ENCODE data around the gene MROH2B. TPM values are rescaled to one million over a fixed set of nuclear protein-coding genes. Genes with fewer than 3 reads are reported as not detected.

The MROH2B gene
- not detected for total RNA-seq
- polyA plus RNA-seq (2013, experiment 1 of 2) = not detected
- polyA plus RNA-seq (2013, experiment 2 of 2) = not detected
- total RNA-seq = 0 to 0.08 (median 0) reads per million in 172 experiments

DNA sequence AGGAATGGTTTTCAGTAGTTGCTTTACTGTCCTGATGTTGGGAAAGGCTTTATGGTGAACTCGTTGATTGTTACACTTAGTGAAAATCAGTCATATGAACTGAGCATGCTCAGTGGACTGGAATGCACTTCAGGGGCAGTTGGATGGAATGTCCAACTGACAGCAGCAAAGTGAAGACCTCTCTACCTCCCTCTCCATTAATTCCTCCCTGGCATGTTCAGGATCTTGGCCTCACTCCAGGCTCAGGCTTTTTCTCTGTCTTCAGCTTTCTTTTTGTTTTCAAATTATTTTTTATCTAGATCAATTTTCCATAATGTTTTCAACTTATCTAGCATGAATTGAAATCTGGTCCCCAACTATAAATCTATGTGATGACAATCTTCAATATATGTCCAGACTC lies at the start of gene MROH2B:
MROH2B (minus strand) TSS at position 101 of the 400 bp plus-strand sequence. CDS start 490 bp downstream, outside the sequence.
- ATAC-seq (ENCODE audit: poor library complexity) (no peak), DNase-seq (no peak)
- Histone ChIP-seq H3K4me3 (ENCODE audit: low read length) (no peak within 1 kb of the TSS), H3K27ac (ENCODE audit: low read depth in 1 of 2, low read length in 2 of 2) (no peak within 1 kb of the TSS), H3K4me1 (ENCODE audit: insufficient read depth, low read length) (no peaks in the 10 kb centered on the region), H3K9me3 (ENCODE audit: control insufficient read depth in 1 of 2, insufficient read depth in 1 of 2, low read length in 2 of 2) (no peaks in the 10 kb centered on the region), H3K27me3 (ENCODE audit: control insufficient read depth in 1 of 2, insufficient read depth in 2 of 2, low read length in 2 of 2) (no peaks in the 10 kb centered on the region), H3K36me3 (ENCODE audit: insufficient read depth, low read length) (no peaks in the 10 kb centered on the region)
- TF ChIP-seq, protein P1, sequence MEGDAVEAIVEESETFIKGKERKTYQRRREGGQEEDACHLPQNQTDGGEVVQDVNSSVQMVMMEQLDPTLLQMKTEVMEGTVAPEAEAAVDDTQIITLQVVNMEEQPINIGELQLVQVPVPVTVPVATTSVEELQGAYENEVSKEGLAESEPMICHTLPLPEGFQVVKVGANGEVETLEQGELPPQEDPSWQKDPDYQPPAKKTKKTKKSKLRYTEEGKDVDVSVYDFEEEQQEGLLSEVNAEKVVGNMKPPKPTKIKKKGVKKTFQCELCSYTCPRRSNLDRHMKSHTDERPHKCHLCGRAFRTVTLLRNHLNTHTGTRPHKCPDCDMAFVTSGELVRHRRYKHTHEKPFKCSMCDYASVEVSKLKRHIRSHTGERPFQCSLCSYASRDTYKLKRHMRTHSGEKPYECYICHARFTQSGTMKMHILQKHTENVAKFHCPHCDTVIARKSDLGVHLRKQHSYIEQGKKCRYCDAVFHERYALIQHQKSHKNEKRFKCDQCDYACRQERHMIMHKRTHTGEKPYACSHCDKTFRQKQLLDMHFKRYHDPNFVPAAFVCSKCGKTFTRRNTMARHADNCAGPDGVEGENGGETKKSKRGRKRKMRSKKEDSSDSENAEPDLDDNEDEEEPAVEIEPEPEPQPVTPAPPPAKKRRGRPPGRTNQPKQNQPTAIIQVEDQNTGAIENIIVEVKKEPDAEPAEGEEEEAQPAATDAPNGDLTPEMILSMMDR (IDR thresholded peaks at IDR 0.05) = no peak
- Mint-ChIP-seq H3K9me3 (peaks cover 5% of the 10 kb centered on the region), H3K36me3 (ENCODE audit: low read depth) (no peaks in the 10 kb centered on the region), H3K27me3 (no peaks in the 10 kb centered on the region), H3K27ac (no peak within 1 kb of the TSS), H3K4me1 (ENCODE audit: low read depth) (no peaks in the 10 kb centered on the region), H3K4me3 (no peak within 1 kb of the TSS)
- ChIA-PET CTCF (no interaction called here), POLR2A (no interaction called here)
- intact Hi-C loops (cut with DNase I, micrococcal nuclease) = no loop called here

DNA sequence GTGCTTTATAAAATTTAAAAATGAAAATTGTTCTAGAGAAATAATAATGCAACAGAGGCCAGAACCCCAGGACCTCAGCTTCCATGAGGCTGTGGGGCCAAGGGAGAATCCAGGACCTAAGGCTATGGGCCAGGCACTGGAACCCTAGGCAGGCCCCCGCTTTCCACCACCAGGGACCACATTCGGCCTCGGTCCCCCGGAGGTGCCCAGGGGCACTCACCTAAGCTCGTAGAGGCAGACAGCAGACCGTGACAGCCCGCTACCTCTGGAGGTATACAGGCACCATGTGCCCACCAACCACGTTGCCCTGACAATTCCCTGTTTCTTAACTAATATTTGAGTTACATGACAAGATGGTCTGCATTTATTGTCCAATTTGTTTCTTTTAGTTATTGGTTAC lies 49.5 kb upstream of the MROH2B start:
- no peak overlapping the region for H3K27ac ChIP-seq (ENCODE audit: low read depth in 1 of 2, low read length in 2 of 2)
- H3K27me3 ChIP-seq (ENCODE audit: control insufficient read depth in 1 of 2, insufficient read depth in 2 of 2, low read length in 2 of 2) = no peaks in the 10 kb centered on the region
- H3K4me3 Mint-ChIP-seq = no peak overlapping the region
- POLR2A ChIA-PET = no interaction called here
- no peaks in the 10 kb centered on the region for H3K36me3 Mint-ChIP-seq (ENCODE audit: low read depth)
- no peak overlapping the region for H3K27ac Mint-ChIP-seq
- no peak for DNase-seq
- H3K36me3 ChIP-seq (ENCODE audit: insufficient read depth, low read length) = no peaks in the 10 kb centered on the region
- CTCF ChIA-PET = no interaction called here
- H3K9me3 Mint-ChIP-seq = no peaks in the 10 kb centered on the region
- H3K9me3 ChIP-seq (ENCODE audit: control insufficient read depth in 1 of 2, insufficient read depth in 1 of 2, low read length in 2 of 2) = peaks cover 0 to 6% of the 10 kb centered on the region in 2 experiments
- no peak overlapping the region for H3K4me3 ChIP-seq (ENCODE audit: low read length)
- intact Hi-C loops (cut with DNase I, micrococcal nuclease) = no loop called here
- TF ChIP-seq, protein P1 (IDR thresholded peaks at IDR 0.05) = no peak
- ATAC-seq (ENCODE audit: poor library complexity) = no peak
- H3K4me1 ChIP-seq (ENCODE audit: insufficient read depth, low read length) = no peaks in the 10 kb centered on the region
- no peaks in the 10 kb centered on the region for H3K4me1 Mint-ChIP-seq (ENCODE audit: low read depth)
- no peaks in the 10 kb centered on the region for H3K27me3 Mint-ChIP-seq

DNA sequence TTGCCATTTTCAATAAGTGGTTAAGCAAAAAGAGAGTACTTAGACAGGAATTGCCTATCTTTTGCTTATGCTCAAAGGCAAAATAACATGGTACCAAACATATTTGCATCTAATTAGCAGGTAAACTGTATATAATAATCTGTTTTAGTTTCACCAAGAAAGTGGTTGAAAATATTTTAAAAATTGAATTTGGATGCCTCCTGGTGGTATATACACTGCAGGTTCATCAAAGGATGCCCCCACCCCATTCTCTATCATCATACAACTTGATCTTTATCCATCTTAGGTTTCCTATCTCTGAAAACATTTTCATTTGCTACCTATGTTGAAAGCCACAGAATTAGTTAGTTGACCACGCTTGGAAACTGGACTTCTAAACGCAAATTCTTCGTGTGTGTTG lies 47.0 kb upstream of the MROH2B start:
- Histone ChIP-seq H3K9me3 (ENCODE audit: control insufficient read depth in 1 of 2, insufficient read depth in 1 of 2, low read length in 2 of 2) (peaks cover 0 to 6% of the 10 kb centered on the region in 2 experiments), H3K4me3 (ENCODE audit: low read length) (no peak overlapping the region), H3K27ac (ENCODE audit: low read depth in 1 of 2, low read length in 2 of 2) (no peak overlapping the region), H3K27me3 (ENCODE audit: control insufficient read depth in 1 of 2, insufficient read depth in 2 of 2, low read length in 2 of 2) (no peaks in the 10 kb centered on the region), H3K4me1 (ENCODE audit: insufficient read depth, low read length) (no peaks in the 10 kb centered on the region), H3K36me3 (ENCODE audit: insufficient read depth, low read length) (no peaks in the 10 kb centered on the region)
- Mint-ChIP-seq H3K9me3 (no peaks in the 10 kb centered on the region), H3K27ac (no peak overlapping the region), H3K4me3 (no peak overlapping the region), H3K36me3 (ENCODE audit: low read depth) (no peaks in the 10 kb centered on the region), H3K4me1 (ENCODE audit: low read depth) (no peaks in the 10 kb centered on the region), H3K27me3 (no peaks in the 10 kb centered on the region)
- DNase-seq (no peak), ATAC-seq (ENCODE audit: poor library complexity) (no peak)
- TF ChIP-seq, protein P1 (IDR thresholded peaks at IDR 0.05) = no peak
- ChIA-PET POLR2A (no interaction called here), CTCF (no interaction called here)
- intact Hi-C loops (cut with DNase I, micrococcal nuclease) = no loop called here

Measured in CD4-positive, alpha-beta T cell (primary cell).